IPS-15b (cell line): ENCODE data around the gene PLS1.
"Not testable (repeated sequence)": the region's sequence is repeated elsewhere in the genome, so short reads cannot be mapped to it uniquely, and the experiment has no call there.

Experiments
- H3K27me3 ChIP-seq: one replicate; pipeline ENCODE4 v1.6.1; 2013; ENCODE audit warnings: low read length; ENCODE audit not compliant: control insufficient read depth, insufficient read depth
- H3K36me3 ChIP-seq: one replicate; pipeline ENCODE4 v1.6.1; 2013; ENCODE audit warnings: low read length; ENCODE audit not compliant: control insufficient read depth, insufficient read depth
- H3K4me1 ChIP-seq: one replicate; pipeline ENCODE4 v1.6.1; 2013; ENCODE audit warnings: mild to moderate bottlenecking, low read length; ENCODE audit not compliant: control insufficient read depth, insufficient read depth
- H3K4me3 ChIP-seq: one replicate; pipeline ENCODE4 v1.5.1; 2013; ENCODE audit warnings: low read depth, low read length
- H3K9ac ChIP-seq: one replicate; pipeline ENCODE4 v1.6.1; 2013; ENCODE audit warnings: low read depth, mild to moderate bottlenecking, low read length
- H3K9me3 ChIP-seq: one replicate; pipeline ENCODE4 v1.6.1; 2013; ENCODE audit warnings: mild to moderate bottlenecking, low read length; ENCODE audit not compliant: control insufficient read depth, insufficient read depth

PLS1 gene

DNA sequence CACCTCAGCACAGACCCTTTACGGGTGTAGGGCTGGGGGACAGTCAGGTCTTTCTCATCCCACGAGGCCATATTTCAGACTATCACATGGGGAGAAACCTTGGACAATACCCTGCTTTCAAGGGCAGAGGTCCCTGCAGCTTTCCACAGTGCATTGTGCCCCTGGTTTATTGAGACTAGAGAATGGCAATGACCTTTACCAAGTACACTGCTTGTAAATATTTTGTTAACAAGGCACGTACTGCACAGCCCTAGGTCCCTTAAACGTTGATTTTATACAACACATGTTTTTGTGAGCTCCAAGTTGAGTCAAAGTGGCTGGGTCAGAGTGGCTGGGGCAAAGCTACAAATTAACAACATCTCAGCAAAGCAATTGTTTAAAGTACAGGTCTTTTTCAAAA, 156.4 kb downstream of the PLS1 start:
- H3K4me3 ChIP-seq, H3K36me3 ChIP-seq: not testable (repeated sequence)

DNA sequence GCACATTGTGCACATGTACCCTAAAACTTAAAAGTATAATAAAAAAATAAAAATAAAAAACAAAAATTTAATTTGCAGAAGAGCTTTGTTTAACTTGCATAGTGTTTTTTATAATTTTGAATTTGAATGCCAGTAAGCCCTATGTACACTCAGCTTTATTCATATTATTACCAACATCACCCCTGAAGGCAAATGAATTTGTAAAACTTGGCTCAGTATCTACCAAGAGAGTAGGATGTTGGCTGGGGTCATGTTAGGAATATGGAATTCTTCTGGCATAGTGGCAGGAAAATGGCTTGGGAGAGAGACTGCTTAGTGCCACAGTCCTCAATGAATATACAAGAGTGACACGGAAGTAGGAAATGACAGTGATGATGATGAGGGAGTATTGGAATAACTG, 158.3 kb downstream of the PLS1 start:
- H3K9ac ChIP-seq = no peak overlapping the region
- no peaks in the 10 kb centered on the region for H3K36me3 ChIP-seq

More for the DNA sequence above, 156.4 kb downstream of the PLS1 start:
- not testable (repeated sequence) for H3K9ac ChIP-seq, H3K9me3 ChIP-seq, H3K27me3 ChIP-seq, H3K4me1 ChIP-seq

More for the DNA sequence above, 158.3 kb downstream of the PLS1 start:
- H3K9me3 ChIP-seq = no peaks in the 10 kb centered on the region
- no peaks in the 10 kb centered on the region for H3K4me1 ChIP-seq
- H3K27me3 ChIP-seq = no peaks in the 10 kb centered on the region
- no peak overlapping the region for H3K4me3 ChIP-seq
